ENCODE results near the gene EAF1.
"Not testable (repeated sequence)": the region's sequence is repeated elsewhere in the genome, so short reads cannot be mapped to it uniquely, and the experiment has no call there.

The EAF1 gene

DNA sequence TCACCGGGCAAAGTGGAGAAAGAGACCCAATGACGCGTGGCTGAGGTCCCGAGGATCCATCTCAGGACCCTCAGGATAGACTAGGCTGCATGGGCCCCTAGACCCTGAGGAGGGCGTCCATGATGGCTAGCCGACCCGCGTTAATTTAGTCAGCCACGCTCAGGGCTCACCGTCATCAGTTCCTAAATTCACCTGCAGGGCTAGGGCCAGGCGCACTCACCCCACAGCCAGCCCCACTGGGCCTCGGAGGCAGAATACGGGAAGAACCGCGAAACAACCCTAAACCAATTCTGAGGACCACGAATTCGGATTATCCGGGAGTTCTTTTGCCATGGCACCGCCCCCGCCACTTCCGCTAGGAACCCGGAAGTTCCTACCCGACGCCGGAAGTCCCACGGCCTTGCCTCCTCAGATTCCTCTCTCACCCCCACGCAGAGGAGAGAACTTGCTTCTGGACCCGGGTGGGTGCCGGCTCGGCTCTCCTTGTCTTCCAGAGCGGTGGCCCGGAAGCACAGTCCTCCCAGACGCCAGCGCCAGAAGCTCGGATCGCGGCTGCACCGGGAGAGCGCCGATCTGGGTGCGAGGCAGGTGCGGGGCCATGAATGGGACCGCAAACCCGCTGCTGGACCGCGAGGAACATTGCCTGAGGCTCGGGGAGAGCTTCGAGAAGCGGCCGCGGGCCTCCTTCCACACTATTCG, at the start of gene EAF1, which contains the start of gene METTL6:
TSS of gene EAF1 (plus strand) at position 417 of the 699 bp plus-strand sequence. CDS start at position 599, 182 bp downstream.
TSS of gene METTL6 (minus strand) at position 363 of the 699 bp plus-strand sequence. CDS start 1,033 bp downstream, outside the sequence.
- DNase-seq (ENCODE audit: low spot score), result peak; percentile 86

DNA sequence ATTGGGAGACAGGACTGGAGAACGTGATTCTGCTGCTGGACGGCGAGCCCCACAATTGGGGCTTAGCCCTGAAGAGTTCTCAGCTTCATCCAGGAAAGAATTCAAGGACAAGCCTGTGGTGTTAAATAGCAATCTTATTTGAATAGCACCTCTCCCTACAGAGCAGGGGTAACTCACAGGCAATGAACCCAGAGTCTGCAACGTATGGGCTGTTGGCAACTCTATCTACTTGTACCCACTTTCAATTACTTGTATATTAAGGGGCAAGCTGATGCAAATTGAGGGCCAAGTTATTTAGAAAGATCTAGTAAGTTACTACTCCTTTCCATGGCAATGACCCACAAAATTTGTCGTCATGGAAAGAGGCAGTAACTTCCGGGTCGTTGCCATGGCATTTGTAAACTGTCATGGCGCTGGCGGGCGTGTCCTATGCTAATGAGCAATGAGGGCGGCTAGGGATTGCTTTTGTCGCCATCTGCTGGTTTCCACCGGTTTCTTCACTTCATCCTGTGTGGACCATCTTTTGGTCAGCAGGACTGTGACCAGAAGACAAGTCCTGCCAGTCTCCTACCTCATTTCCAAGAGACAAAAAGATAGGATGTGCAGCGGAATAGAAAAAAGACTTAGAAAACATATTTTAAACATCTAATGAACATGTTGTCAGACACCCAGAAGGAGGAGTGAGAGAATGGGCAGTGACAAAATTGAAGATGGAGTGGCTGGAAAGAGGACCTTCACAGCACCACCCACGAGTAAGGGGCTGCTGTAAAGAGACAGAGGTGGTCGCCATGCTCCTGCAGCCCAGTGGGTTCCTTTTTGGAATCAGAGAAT, 49.2 kb upstream of the EAF1 start:
- peak; percentile 82 for DNase-seq (ENCODE audit: low spot score)

DNA sequence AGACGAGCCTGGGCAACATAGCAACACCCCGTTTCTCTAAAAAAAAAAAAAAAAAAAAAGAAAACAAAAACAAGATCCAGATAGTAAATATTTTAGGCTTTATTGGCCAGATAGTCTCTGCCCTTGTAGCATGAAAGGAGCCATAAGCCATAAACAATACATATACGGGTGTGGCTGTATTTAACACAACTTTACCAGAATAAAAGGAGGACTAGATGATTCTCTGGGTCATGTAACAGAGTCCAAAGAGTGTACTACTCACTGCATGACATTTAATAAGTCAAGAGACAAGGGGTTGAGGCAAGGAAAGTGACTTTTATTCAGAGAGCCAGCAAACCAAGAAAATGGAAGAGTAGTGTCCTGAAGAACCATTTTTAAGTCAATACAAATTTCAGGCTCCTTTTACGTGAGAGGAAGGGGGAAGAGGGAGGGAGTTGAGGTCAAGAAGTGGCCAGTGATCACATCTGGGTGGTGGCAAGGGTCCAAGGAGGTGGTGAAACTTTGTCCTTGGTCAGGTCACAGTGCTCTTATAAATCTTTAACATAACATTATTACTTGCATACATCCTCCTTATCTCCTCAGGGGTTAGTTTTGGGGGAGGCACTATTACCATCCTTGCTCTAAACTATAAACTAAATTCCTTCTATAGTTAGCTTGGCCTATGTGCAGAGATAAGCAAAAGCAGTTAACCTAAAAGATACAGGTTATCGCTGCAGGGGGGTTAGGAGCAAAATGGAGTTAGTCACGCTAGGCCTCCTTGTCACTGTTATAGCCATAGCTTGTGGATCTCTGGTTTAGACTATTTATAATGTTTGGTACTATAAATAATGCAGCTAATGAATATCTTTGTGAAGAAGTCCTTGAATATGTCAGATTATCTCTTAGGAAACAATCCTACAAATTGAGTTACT, 46.2 kb upstream of the EAF1 start:
- DNase-seq (ENCODE audit: low spot score), result no peak

DNA sequence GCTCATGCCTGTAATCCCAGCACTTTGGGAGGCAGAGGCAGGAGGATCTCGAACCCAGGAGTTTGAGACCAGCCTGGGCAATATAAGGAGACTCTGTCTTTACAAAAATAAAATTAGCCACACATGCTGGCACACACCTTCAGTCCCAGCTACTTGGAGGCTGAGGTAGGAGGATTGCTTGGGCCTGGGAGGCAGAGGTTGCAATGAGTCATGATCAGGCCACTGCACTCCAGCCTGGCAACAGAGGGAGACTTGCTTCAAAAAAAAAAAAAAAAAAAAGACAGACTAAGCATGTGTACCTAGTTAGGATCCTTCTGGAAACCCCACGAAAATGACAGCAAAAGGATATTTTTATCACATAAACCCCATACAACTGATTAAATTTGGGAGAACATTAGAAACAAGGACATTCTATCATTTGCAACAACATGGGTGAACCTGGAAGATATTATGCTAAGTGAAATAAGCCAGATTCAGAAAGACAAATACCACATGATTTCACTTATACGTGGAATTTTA, 44.9 kb upstream of the EAF1 start:
- DNase-seq (ENCODE audit: low spot score), result no peak

DNA sequence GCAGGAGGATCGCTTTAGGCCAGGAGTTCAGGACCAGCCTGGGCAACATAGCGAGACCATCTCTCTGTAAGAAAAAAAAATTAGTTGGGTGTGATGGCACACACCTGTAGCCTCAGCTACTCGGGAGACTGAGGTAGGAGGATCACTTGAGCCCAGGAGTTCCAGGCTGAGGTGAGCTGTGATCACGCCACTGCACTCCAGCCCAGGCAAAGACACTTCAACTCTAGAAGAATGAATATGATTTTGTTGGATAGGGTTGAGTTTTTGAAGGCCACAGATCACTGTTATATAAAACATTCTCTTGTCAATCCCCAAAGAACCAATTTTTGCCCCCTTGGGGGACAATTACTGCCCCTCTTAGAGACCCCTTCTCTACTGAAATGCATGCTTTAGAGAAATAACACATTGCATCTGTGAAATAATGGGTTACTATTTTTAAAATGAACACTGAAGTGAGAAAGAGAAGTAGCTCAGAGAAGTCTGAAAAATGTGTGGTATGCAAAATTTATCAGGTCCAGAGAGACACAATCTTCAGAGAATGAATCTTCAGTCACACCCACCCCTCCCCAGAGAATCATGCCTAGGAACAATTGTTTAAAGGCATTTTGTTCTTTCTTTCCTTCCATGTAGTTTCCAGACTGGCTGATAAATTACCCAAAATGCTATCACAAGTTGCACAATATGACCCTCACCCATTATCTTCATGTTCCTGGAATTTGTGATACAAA, 42.7 kb upstream of the EAF1 start:
- no peak for DNase-seq (ENCODE audit: low spot score)

DNA sequence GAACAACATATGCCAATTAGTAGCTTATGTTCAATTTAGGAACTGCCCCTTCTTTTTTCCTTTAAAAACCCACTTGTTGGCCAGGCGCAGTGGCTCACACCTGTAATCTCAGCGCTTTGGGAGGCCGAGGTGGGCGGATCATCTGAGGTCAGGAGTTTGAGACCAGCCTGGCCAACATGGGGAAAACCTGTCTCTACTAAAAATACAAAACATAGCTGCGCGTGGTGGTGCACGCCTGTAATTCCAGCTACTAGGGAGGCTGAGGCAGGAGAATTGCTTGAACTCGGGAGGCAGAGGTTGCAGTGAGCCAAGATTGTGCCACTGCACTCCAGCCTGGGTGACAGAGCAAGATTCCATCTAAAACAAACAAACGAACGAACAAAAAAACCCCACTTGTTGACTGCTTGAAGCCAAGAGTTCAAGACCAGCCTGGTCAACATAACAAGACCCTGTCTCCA, 42.1 kb upstream of the EAF1 start:
- DNase-seq (ENCODE audit: low spot score), result not testable (repeated sequence)

DNA sequence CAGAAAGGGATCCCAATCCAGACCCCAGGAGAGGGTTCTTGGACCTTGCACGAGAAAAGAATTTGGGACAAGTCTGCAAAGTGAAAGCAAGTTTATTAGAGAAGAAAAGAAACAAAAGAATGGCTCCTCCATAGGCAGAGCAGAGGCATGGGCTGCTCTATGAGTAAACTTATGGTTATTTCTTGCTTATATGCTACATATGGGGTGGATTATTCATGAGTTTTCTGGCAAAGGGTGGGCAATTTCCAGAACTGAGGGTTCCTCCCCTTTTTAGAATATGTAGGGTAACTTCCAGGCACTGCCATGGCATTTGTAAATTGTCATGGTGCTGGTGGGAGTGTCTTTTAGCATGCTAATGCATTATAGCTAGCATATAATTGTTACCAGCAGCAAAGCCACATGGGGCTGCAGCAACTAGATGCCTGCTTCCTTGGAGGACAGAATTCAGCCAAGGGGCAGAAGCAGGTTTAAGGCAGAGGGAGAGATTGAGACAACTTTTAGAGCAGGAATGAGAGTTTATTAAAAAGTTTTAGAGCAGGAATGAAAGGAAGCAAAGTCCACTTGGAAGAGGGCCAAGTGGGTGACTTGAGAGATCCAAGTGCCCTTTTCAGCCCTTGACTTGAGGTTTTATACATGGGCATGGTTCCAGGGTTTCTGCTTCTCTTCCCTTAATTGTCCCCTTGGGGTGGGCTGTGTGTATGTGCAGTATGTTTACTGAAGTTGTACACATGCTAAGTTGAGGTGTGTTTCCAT, 41.3 kb upstream of the EAF1 start:
- no peak for DNase-seq (ENCODE audit: low spot score)

DNA sequence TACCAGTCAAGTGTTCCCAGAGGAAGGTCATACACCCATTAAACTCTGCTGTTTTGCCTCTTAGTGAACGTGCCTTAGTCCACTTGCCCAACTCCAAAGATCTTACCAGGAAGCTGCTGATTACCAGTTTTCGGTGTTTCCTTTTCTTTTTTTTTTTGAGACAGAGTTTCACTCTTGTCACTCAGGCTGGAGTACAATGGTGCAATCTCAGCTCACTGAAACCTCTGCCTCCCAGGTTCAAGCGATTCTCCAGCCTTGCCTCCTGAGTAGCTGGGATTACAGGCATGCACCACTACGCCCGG, 40.8 kb upstream of the EAF1 start:
- DNase-seq (ENCODE audit: low spot score), result not testable (repeated sequence)

DNA sequence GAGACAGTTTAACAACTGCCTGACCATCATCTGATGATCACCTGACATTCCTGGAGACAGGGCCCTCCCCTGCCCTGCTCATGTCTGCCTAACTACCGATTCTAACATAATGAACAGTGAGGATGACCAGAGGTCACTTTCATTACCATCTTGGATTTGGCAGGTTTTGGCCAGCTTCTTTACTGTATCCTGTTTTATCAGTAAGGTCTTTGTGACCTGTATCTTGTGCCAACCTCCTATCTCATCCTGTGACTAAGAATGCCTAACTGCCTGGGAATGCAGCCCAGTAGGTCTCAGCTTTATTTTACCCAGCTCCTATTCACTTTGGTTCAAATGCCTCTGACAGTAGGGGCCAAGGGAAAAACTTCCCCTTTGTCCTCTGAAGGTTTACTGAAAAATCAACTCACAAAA, 40.2 kb upstream of the EAF1 start:
- no peak for DNase-seq (ENCODE audit: low spot score)

DNA sequence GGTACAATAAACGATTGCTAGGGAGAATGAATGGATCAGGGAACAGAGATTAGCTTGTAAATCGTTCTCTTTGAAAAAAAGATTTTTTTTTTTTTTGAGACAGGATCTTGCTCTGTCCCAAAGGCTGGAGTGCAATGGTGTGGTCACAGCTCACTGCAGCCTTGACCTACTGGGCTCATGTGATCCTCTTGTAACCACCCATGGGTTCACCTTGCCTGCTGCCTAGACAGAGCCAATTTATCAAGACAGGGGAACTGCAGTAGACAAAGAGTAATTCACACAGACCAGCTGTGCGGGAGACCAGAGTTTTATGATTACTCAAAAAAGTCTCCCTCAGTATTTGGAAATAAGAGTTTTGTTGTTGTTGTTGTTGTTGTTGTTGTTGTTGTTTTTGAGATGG, 39.7 kb upstream of the EAF1 start:
- no peak for DNase-seq (ENCODE audit: low spot score)

DNA sequence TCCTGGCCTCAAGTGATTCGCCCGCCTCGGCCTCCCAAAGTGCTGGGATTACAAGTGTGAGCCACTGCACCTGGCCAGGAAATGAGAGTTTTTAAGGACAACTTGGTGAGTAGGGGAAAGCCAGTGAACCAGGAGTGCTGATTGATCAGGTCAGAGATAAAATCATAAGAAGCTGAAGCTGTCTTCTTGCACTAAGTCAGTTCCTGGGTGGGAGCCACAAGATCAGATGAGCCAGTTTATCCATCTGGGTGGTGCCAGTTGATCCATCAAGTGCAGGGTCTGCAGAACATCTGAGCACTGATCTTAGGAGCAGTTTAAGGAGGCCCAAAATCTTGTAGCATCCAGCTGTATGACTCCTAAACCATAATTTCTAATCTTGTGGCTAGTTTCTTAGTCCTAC, 39.1 kb upstream of the EAF1 start:
- not testable (repeated sequence) for DNase-seq (ENCODE audit: low spot score)

DNA sequence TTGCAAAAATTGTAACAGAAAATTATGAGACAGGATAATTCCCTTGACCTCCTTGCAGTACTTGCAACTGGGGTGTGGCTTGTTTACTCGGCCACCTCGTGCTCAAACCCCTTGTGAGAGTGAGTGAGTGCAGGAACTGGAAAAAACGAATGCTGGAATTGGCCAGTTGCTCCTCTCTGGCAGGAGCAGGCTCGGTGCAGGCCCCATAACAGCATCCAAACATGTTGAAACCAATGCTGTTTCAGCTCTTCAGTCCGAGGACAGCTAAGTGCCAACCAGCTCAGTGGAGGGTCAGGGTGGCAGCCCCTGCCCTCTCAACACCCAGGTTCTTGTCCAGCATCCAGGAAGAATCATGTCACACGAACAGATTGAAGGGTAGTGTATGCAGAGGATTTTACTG, 36.9 kb upstream of the EAF1 start:
- no peak for DNase-seq (ENCODE audit: low spot score)

DNA sequence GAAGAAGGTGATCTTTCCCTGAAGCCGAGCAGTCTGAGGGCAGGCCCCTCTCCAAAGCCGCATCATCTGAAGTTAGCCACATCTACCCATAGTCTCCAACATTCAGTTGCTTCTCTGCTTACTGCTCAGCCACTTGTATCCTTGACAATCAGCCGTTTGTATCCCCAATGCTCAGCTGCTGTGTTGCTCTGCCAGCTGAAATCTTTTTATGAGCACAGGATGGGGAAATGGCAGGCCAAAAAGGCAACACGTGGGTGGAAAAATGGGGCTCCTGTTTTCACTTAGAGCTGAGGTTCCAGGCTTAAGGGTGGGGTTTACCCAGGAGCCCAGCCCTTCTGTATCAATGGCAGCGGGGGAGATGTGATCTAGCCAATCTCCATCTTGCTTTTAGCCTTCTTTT, 36.4 kb upstream of the EAF1 start:
- no peak for DNase-seq (ENCODE audit: low spot score)

DNA sequence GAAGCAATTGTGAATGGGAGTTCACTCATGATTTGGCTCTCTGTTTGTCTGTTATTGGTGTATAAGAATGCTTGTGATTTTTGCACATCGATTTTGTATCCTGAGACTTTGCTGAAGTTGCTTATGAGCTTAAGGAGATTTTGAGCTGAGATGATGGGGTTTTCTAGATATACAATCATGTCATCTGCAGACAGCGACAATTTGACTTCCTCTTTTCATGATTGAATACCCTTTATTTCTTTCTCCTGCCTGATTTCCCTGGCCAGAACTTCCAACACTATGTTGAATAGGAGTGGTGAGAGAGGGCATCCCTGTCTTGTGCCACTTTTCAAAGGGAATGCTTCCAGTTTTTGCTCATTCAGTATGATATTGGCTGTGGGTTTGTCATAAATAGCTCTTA, 34.1 kb upstream of the EAF1 start:
- DNase-seq (ENCODE audit: low spot score), result not testable (repeated sequence)

DNA sequence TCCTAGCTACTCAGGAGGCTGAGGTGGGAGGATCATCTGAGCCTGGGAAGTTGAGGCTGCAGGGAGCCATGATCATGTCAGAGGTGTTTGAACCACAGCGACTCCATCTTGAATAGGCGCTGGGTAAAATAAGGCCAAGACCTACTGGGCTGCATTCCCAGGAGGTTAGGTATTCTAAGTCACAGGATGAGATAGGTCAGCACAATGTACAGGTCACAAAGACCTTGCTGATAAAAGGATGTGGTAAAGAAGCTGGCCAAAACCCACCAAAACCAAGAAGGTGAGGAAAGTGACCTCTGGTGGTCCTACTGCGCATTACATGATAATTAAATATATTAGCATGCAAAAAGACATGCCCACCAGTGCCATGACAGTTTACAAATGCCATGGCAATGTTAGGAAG, 28.7 kb upstream of the EAF1 start:
- not testable (repeated sequence) for DNase-seq (ENCODE audit: low spot score)

DNA sequence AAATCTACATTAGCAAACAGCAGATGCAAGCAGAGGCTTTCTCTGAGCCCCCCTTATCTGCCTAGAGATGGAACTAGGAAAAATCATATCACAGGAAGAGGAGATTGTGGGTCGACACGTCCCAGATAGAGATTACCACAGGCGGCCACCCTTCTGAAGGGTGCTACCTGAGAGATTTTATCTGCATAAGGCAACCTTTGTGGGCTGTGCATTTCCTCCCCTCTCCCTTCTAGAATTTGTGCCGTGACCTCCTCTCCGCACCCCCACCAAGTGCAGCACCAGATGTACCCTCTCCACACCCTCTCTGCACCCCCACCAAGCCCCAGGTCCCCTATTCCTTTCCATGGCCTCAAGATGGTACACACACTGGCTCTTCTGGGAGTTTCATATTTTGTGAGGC, 27.4 kb upstream of the EAF1 start:
- DNase-seq (ENCODE audit: low spot score), result no peak

DNA sequence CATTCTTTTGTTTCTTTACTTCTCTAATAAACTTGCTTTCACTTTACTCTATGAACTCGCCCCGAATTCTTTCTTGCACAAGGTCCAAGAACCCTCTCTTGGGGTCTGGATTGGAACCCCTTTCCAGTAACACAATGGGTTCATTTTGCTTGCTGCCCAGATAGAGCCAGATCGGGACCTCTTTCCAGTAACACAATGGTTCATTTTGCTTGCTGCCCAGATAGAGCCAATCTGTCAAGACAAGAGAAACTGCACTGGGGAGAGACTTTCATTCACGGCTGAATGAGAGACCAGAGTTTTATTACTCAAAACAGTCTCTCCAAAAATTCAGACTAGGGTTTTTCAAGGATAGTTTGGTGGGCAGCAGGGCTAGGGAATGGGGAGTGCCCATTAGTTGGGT, 25.5 kb upstream of the EAF1 start:
- no peak for DNase-seq (ENCODE audit: low spot score)

DNA sequence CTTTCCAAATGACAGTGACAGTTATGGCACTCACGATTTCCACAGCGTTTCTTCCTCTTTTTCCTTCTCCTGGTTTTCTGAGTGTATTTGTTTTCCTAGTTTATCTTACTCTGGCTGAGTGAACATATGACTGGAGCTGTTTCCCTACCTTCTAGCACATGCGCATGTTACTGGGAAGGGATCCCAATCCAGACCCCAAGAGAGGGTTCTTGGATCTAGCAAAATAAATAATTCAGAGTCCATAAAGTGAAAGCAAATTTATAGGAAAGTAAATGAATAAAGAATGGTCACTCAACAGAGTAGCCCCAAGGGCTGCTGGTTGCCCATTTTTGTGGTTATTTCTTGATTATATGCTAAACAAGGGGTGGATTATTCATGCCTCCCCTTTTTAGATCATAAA, 23.9 kb upstream of the EAF1 start:
- DNase-seq (ENCODE audit: low spot score), result no peak

DNA sequence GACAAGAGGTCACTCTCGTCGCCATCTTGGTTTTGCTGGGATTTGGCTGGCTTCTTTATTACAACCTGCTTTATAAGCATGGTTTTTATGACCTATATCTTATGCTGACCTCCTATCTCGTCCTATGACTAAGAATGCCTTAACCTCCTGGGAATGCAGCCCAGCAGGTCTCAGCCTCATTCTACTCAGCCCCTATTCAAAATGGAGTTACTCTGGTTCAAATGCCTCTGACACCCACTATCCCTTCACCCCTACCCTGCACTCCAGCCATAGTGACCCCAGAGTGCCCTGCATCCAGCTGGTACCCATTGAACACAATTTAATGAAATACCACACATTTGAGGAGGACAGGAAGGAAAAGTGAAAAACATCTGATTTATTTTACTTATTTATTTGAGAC, 23.4 kb upstream of the EAF1 start:
- no peak for DNase-seq (ENCODE audit: low spot score)

DNA sequence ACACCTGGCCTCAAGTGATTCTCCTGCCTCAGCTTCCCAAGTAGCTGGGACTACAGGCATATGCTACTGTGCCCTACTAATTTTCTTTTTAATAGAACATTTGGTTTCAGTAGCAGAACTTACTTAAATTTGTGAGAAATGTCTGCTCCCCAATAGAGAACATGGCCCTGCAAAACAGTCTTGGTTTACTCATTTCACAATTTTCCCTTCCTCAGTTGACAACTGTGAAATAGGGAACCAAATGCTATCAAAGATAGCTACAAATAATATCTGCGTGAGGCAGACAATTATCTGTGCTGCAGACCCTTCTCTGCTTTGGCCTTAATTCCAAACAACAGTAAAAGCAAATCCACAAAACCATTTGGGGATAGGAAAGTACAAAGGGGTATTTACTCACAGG, 22.6 kb upstream of the EAF1 start:
- DNase-seq (ENCODE audit: low spot score), result no peak

All from AG08396 (cell line).